Naive thymus-derived CD4-positive, alpha-beta T cell (primary cell): ENCODE data around the gene MT1F. TPM values are rescaled to one million over a fixed set of nuclear protein-coding genes. Genes with fewer than 3 reads are reported as not detected.
A peak's percentile ranks its signal among the peaks of the same experiment; 100 is the strongest.
"Not testable (repeated sequence)": the region's sequence is repeated elsewhere in the genome, so short reads cannot be mapped to it uniquely, and the experiment has no call there.

ENCODE experiments used
- ATAC-seq: fragments of 150-1000 bp; cut with Tn5 transposase; 2 replicates; pipeline ENCODE4 v1.10.0; 2021; ENCODE audit warnings: mild to moderate bottlenecking, moderate library complexity
- CTCF ChIA-PET: fragments of 350-600 bp; sonication (Branson Sonifier 250); formaldehyde crosslinking; loops from one replicate; lab custom pipeline; 2021; ENCODE audit warnings: antibody characterized with exemption; lab: Charles Lee
- POLR2A ChIA-PET: fragments of 350-600 bp; sonication (Branson Sonifier 250); formaldehyde crosslinking; loops from one replicate; lab custom pipeline; 2021; ENCODE audit warnings: antibody characterized with exemption, inconsistent platforms; lab: Charles Lee
- DNase-seq, 9 donors: peaks; one replicate each; pipeline versions ENCODE4 v3.0.0 to v3.0.0-alpha.2; 2020 to 2022; ENCODE audit warnings: mixed read lengths in 1 of 9
- H3K27ac ChIP-seq: one replicate; pipeline ENCODE4 v1.7.0; 2013; ENCODE audit warnings: mild to moderate bottlenecking, low read depth, low read length, moderate library complexity
- H3K27me3 ChIP-seq, 2 donors: one replicate each; pipeline ENCODE4 v1.7.0; 2013; ENCODE audit warnings: low read length in 2 of 2, mild to moderate bottlenecking in 2 of 2, moderate library complexity in 2 of 2; ENCODE audit not compliant: control insufficient read depth in 2 of 2, insufficient read depth in 2 of 2
- H3K36me3 ChIP-seq, 3 experiments: 1 replicate in 2 of 3; 2 replicates in 1 of 3; pipeline ENCODE4 v1.7.0; 2013; ENCODE audit warnings: low read length in 3 of 3, mild to moderate bottlenecking in 3 of 3, moderate library complexity in 1 of 3; ENCODE audit not compliant: insufficient read depth in 3 of 3, control insufficient read depth in 2 of 3
- H3K4me1 ChIP-seq, 2 donors: one replicate each; pipeline ENCODE4 v1.7.0; 2013; ENCODE audit warnings: low read length in 2 of 2, mild to moderate bottlenecking in 2 of 2, moderate library complexity in 1 of 2; ENCODE audit not compliant: control insufficient read depth in 2 of 2, insufficient read depth in 2 of 2
- H3K4me3 ChIP-seq: 2 replicates; pipeline ENCODE4 v1.7.0; 2013; ENCODE audit warnings: mild to moderate bottlenecking, low read length
- H3K9me3 ChIP-seq, 3 experiments: 1 replicate in 2 of 3; 2 replicates in 1 of 3; pipeline ENCODE4 v1.7.0; 2013; ENCODE audit warnings: low read length in 3 of 3; ENCODE audit not compliant: control insufficient read depth in 2 of 3
- H3K27ac Mint-ChIP-seq, 9 donors: one replicate each; pipeline ENCODE4 v1.8.0; 2020 to 2022; ENCODE audit warnings: mixed read lengths in 9 of 9, mild to moderate bottlenecking in 8 of 9, moderate library complexity in 5 of 9, inconsistent platforms in 2 of 9
- H3K27me3 Mint-ChIP-seq, 5 donors: one replicate each; pipeline ENCODE4 v1.8.0; 2021 to 2022; ENCODE audit warnings: mixed read lengths in 5 of 5, mild to moderate bottlenecking in 1 of 5
- H3K36me3 Mint-ChIP-seq, 5 donors: one replicate each; pipeline ENCODE4 v1.8.0; 2020 to 2022; ENCODE audit warnings: mixed read lengths in 5 of 5, mild to moderate bottlenecking in 3 of 5, inconsistent platforms in 1 of 5
- H3K4me1 Mint-ChIP-seq, 7 donors: one replicate each; pipeline ENCODE4 v1.8.0; 2020 to 2022; ENCODE audit warnings: mixed read lengths in 7 of 7, mild to moderate bottlenecking in 3 of 7, inconsistent platforms in 1 of 7
- H3K4me3 Mint-ChIP-seq, 10 donors: one replicate each; pipeline ENCODE4 v1.8.0; 2020 to 2022; ENCODE audit warnings: mild to moderate bottlenecking in 10 of 10, mixed read lengths in 10 of 10, moderate library complexity in 6 of 10, inconsistent platforms in 2 of 10
- H3K9me3 Mint-ChIP-seq, 11 donors: one replicate each; pipeline ENCODE4 v1.8.0; 2020 to 2022; ENCODE audit warnings: mixed read lengths in 11 of 11, mild to moderate bottlenecking in 4 of 11, inconsistent platforms in 1 of 11, moderate library complexity in 1 of 11
- intact Hi-C, 2 donors: fragments of 100-400 bp; cut with micrococcal nuclease; formaldehyde crosslinking; loops; one replicate each; pipeline ENCODE4 v1.15.1; 2023
- polyA plus RNA-seq, 2 donors: library from polyadenylated mRNA; unstranded; fragments of 300-500 nt; fragmentation: Illumina TruSeq; gene quantifications; one replicate each; pipeline ENCODE4 v1.2.3, GENCODE V29; 2021
- total RNA-seq, 6 experiments: library from RNA in 5 of 6; stranded (reverse) in 5 of 6; gene quantifications; 1 replicate in 5 of 6; 2 replicates in 1 of 6; pipeline ENCODE4 v1.2.3 and lab custom pipeline; 2021 to 2026

MT1F gene
- total and polyA plus RNA-seq, 7 experiments from 2014 or later = 5.6 to 42.4 (median 8.9) TPM

DNA sequence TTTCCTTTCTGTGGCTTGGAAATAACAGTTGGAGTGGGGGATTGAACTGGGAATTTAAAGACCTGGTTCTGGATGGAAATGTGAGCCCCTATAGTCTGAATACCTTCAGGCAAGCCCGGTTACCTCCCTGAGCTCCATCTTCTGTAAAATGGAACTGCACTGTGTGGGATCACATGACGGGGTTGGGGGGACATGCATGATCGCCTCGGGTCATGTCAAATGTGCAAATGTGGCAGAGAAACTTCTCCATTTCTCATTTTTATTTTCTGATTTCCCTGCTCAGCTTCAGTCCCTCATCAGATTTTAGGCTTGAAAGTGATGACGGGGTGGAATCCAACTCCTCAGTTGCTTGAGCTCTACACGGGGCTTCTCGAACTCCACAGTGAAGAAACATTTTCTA is 4.5 kb upstream of the MT1F start:
- no peak overlapping the region for H3K27ac ChIP-seq
- Mint-ChIP-seq H3K4me3 (no peak overlapping the region), H3K9me3 (no peaks in the 10 kb centered on the region), H3K27ac (no peak overlapping the region), H3K36me3 (no peaks in the 10 kb centered on the region), H3K4me1 (peaks cover 4 to 9% (median 8%) of the 10 kb centered on the region in 7 donors), H3K27me3 (peaks cover 8 to 38% (median 12%) of the 10 kb centered on the region in 5 donors)
- ATAC-seq (no peak), DNase-seq (no peak)
- H3K27me3 ChIP-seq = peaks cover 0 to 8% of the 10 kb centered on the region in 2 donors
- H3K36me3 ChIP-seq = no peaks in the 10 kb centered on the region
- no peaks in the 10 kb centered on the region for H3K9me3 ChIP-seq
- intact Hi-C loops = no loop called here
- H3K4me3 ChIP-seq = no peak overlapping the region
- H3K4me1 ChIP-seq = peaks cover 2 to 3% of the 10 kb centered on the region in 2 donors
- POLR2A ChIA-PET = no interaction called here
- CTCF ChIA-PET = no interaction called here

DNA sequence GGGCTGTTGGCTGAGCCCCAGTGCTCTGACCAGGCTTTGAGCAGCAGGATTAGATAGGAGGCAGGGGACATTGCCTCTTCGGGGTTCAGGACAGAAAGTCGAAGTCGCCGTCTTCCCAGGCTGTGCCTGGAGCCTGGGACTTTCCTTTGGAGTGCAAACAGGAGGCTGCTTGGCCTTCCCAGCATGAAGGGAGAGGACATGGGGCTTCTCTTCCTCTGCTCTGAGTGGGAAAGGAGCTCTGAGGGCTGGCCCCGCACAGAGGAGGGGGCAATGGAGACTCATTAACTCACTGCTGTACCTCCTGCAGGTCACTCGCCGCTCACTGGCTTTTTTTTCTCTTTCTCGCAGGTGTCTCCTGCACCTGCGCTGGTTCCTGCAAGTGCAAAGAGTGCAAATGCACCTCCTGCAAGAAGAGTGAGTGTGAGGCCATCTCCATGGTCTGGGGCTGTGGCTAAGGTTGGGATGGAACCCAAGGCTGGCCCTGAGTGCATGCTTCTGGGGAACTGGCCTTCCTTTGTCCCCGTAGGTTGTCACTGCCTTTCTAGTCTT is 642 bp downstream of the MT1F start:
- Mint-ChIP-seq H3K4me1 (peaks cover 18 to 50% (median 30%) of the 10 kb centered on the region in 7 donors), H3K36me3 (peaks cover 0 to 6% (median 0%) of the 10 kb centered on the region in 5 donors), H3K27ac (peak overlapping the region; percentile 67 to 97 (median 93)), H3K4me3 (peak overlapping the region; percentile 79 to 99 (median 94)), H3K9me3 (no peaks in the 10 kb centered on the region), H3K27me3 (peaks cover 0 to 18% (median 2%) of the 10 kb centered on the region in 5 donors)
- H3K4me1 ChIP-seq = peaks cover 7 to 12% of the 10 kb centered on the region in 2 donors
- ChIA-PET POLR2A (interaction anchor here (1.1 to 3.5 kb wide), 3 partner anchors 18 to 50 kb away, joined by 3 to 19 read pairs (median 5); partner anchors contain the start of genes MT1X and MT2A), CTCF (no interaction called here)
- H3K4me3 ChIP-seq = peak overlapping the region; percentile 91
- H3K27me3 ChIP-seq = no peaks in the 10 kb centered on the region
- H3K27ac ChIP-seq = peak overlapping the region; percentile 64
- no peaks in the 10 kb centered on the region for H3K9me3 ChIP-seq
- intact Hi-C loops = no loop called here
- H3K36me3 ChIP-seq = no peaks in the 10 kb centered on the region
- DNase-seq (no peak), ATAC-seq (no peak)

DNA sequence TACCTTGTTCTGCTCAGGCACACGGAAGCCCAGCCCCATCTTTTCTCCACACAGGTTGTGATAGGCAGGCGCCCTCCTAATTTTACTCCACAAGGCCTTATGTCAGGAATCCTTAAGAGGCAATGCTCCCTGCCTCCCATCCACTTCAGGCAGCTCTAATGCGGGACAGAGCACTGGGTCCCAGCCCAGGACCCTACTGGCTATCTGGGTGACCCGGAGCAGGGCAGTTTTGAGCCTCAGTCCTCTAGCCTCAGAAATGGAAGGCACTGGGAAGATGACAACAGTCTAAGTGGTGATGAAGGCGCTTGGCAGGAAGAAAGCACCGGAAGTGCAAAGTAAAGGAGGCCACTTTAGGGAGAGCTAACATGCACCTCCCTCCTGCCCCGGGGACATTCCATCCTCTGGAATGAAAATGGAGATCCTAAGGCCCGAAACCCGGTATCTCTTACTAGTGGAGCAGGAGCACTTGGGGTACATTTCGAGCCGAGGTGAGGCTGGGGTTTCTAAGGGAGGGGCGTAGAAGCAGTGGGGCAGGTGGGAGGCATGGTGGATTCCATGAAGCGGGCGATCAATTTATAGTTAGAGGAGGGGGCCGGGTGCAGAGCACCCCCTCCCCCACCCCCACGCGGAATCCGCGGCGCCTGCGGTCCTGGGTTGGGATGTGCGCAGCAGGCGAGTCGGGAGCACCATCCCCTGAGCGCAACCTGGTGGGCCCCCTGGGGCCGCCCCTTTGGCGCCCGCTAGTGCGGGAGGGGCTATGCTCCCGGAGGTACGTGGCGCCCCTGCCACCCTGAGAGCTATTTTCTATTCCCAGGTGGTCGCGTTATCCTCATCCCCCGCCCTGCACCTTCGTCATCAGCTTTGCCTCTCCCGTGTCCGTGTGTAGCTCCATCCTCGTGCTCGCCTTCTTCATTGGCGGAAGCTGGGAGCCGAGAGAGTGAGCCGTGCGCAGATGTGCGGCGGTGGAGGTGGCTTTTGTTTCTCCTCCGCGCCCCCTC is 4.9 kb downstream of the MT1F start:
- peak in 2 of 9 donors; percentile 29 to 30 for DNase-seq
- intact Hi-C loops = loop anchor here (1.0 to 5.0 kb wide), 6 partner anchors 12 to 140 kb away; partner anchors contain the start of genes MT2A (in 2 of the 2), BBS2 (in 1 of the 2) and MT1X (in 1 of the 2)
- ChIA-PET CTCF (interaction anchor here (1.0 to 2.2 kb wide), 4 partner anchors 19 to 86 kb away, joined by 3 to 11 read pairs (median 8); no protein-coding TSS in a partner anchor), POLR2A (interaction anchor here (1.1 to 4.0 kb wide), 7 partner anchors 10 to 143 kb away, joined by 3 to 23 read pairs (median 5); partner anchors contain the start of genes MT1X and MT2A)
- H3K27me3 Mint-ChIP-seq = peaks cover 7 to 52% (median 17%) of the 10 kb centered on the region in 5 donors
- peak overlapping the region; percentile 85 to 95 (median 88) for H3K4me3 Mint-ChIP-seq
- H3K36me3 Mint-ChIP-seq = peaks cover 0 to 18% (median 5%) of the 10 kb centered on the region in 5 donors
- ATAC-seq = peak; percentile 58
- peak overlapping the region; percentile 79 to 94 (median 89) for H3K27ac Mint-ChIP-seq
- H3K27me3 ChIP-seq = peaks cover 0 to 4% of the 10 kb centered on the region in 2 donors
- no peaks in the 10 kb centered on the region for H3K9me3 Mint-ChIP-seq
- H3K4me1 Mint-ChIP-seq = peaks cover 18 to 54% (median 36%) of the 10 kb centered on the region in 7 donors
- no peaks in the 10 kb centered on the region for H3K9me3 ChIP-seq
- peaks cover 7 to 12% of the 10 kb centered on the region in 2 donors for H3K4me1 ChIP-seq
- H3K4me3 ChIP-seq = peak overlapping the region; percentile 66
- H3K27ac ChIP-seq = peak overlapping the region; percentile 50
- H3K36me3 ChIP-seq = no peaks in the 10 kb centered on the region

DNA sequence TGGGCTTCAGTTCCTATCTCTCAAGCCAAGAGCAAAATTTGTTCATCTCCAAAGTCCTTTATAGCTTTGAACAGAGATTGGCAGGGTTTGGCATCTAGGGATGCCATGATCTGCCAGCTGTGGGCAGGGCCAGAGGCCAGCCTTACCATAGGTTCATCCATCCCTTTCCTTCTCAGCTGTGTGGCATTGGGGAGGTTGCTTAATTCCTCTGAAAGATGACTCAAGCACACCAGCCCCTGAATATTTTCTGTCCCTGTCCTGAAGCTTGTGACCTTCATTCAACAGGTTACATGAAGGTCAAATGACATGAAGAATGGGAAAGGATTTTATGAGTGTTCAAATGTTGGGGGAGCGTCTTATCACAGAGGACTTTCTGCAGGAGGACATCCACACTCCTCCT is 6.7 kb downstream of the MT1F start:
- peak overlapping the region in 2 of 10 donors; percentile 5 to 16 for H3K4me3 Mint-ChIP-seq
- Histone ChIP-seq H3K4me1 (peaks cover 0 to 4% of the 10 kb centered on the region in 2 donors), H3K27ac (no peak overlapping the region), H3K9me3 (no peaks in the 10 kb centered on the region), H3K4me3 (no peak overlapping the region), H3K27me3 (peaks cover 0 to 18% of the 10 kb centered on the region in 2 donors), H3K36me3 (no peaks in the 10 kb centered on the region)
- H3K4me1 Mint-ChIP-seq = peaks cover 14 to 48% (median 40%) of the 10 kb centered on the region in 7 donors
- peaks cover 0 to 18% (median 5%) of the 10 kb centered on the region in 5 donors for H3K36me3 Mint-ChIP-seq
- ATAC-seq (no peak), DNase-seq (no peak)
- H3K27ac Mint-ChIP-seq = no peak overlapping the region
- peaks cover 24 to 68% (median 32%) of the 10 kb centered on the region in 5 donors for H3K27me3 Mint-ChIP-seq
- CTCF ChIA-PET = interaction anchor here (0.6 to 0.7 kb wide), 2 partner anchors 19 to 37 kb away, joined by 3 to 4 read pairs; no protein-coding TSS in a partner anchor
- H3K9me3 Mint-ChIP-seq = no peaks in the 10 kb centered on the region
- intact Hi-C loops = loop anchor here in 1 of 2 donors (5.0 kb wide), 1 partner anchor 142 kb away; the partner anchor contains the start of gene BBS2
- POLR2A ChIA-PET = interaction anchor here (0.8 to 3.2 kb wide), 4 partner anchors 11 to 145 kb away, joined by 3 to 18 read pairs (median 4); partner anchors contain the start of gene MT1X

DNA sequence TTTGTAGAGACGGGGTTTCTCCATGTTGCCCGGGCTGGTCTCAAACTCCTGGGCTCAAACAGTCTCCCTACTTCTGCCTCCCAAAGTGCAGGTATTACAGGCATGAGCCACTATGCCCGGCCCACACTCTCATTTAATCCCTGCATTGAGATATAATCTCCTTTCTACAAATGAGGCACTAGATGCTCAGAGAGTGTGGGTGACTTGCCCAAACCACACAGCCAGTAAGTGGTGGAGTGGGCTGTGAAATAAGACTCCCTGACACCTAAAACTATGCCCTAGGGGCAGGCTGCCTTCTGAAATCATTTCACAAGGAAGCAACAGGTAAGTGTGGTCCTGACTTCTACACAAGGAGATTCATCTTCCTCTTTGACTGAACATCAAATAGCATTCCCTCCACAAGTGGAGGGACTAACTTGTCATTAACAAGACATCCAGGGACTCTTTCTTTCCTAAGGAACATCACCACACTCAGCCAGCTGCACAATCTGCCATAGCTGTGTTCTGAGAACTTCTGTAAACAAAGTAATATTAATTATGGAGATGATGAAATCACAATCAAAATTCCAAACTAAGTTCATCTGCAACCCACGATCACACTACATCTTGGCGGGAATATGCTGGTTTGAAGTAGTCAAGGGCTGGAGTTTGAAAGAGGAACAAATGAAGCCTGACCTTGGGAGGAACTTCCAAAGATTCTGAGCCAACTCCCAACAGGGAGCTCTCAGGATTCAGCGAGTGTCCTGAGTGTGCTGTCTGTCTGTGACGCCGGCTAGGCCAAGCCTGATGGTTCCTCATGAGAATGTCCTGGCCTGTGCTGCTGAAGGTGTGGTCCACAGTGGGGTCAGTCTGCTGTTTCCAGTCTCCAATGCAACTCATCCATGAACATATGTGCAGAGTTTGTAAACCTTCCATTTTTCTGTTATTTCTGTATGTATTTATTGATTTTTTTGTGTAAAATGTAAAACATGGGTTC is 7.8 kb downstream of the MT1F start:
- Mint-ChIP-seq H3K36me3 (peaks cover 0 to 18% (median 5%) of the 10 kb centered on the region in 5 donors), H3K4me1 (peaks cover 14 to 49% (median 38%) of the 10 kb centered on the region in 7 donors), H3K27me3 (peaks cover 33 to 75% (median 38%) of the 10 kb centered on the region in 5 donors)
- H3K4me3 Mint-ChIP-seq, intact Hi-C loops, H3K4me1 ChIP-seq, H3K36me3 ChIP-seq, ATAC-seq, H3K9me3 Mint-ChIP-seq, H3K27ac ChIP-seq, CTCF ChIA-PET, H3K4me3 ChIP-seq, DNase-seq, H3K9me3 ChIP-seq, H3K27ac Mint-ChIP-seq: not testable (repeated sequence)
- H3K27me3 ChIP-seq = peaks cover 0 to 24% of the 10 kb centered on the region in 2 donors
- POLR2A ChIA-PET = interaction anchor here (1.2 to 1.5 kb wide), 2 partner anchors 10 to 52 kb away, joined by 3 to 4 read pairs; no protein-coding TSS in a partner anchor
